ENCODE results near the gene GNL3L. TPM values are rescaled to one million over a fixed set of nuclear protein-coding genes. Genes with fewer than 3 reads are reported as not detected.

Gene GNL3L
- total and polyA plus RNA-seq, 2 experiments from 2014 or later: 16.9 to 79.9 TPM

DNA sequence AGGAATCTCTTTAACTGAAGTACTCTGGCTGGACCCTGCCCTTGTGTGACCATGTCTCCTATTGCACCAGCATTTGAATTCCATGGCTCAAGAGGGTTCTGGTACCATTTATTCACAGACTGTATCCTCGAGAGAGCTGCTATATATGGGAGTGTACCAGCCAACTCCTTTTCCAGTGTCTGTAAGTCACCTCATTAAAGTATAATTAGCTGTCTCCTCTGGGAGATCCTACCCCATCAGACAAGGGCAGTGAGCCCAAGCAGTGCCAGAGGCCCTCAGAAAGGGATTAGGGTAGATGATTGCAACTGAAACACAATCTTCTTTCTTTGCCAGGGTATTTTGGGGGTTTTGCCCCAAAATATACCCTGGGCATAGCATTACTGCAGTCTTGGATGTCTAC lies 31.6 kb downstream of the GNL3L start:
- Mint-ChIP-seq H3K36me3 (ENCODE audit: low read depth) (peaks cover 71% of the 10 kb centered on the region), H3K9me3 (no peaks in the 10 kb centered on the region), H3K27me3 (ENCODE audit: insufficient read depth, low read depth, poor library complexity) (peaks cover 3% of the 10 kb centered on the region)

More for the DNA sequence above, 31.6 kb downstream of the GNL3L start:
- no peak for DNase-seq (ENCODE audit: low spot score)
- ATAC-seq: no peak
- no peaks in the 10 kb centered on the region for H3K9me2 ChIP-seq (ENCODE audit: insufficient read depth)
- peaks cover 6% of the 10 kb centered on the region for H3K36me3 ChIP-seq (ENCODE audit: insufficient read depth)
- no peak overlapping the region for H2AFZ ChIP-seq
- H3K79me2 ChIP-seq (replicated peaks; ENCODE audit: insufficient read depth): no peaks in the 10 kb centered on the region
- H3K27ac ChIP-seq (ENCODE audit: low read depth): no peak overlapping the region
- H3K4me2 ChIP-seq: no peak overlapping the region
- H3K27me3 ChIP-seq (ENCODE audit: insufficient read depth): no peaks in the 10 kb centered on the region
- Mint-ChIP-seq H3K4me1 (no peaks in the 10 kb centered on the region), H3K27ac (no peak overlapping the region), H3K4me3 (no peak overlapping the region)
- H3K4me3 ChIP-seq: no peak overlapping the region
- H4K20me1 ChIP-seq (replicated peaks; ENCODE audit: insufficient read depth): no peaks in the 10 kb centered on the region
- no peaks in the 10 kb centered on the region for H3K4me1 ChIP-seq (ENCODE audit: insufficient read depth)
- TF ChIP-seq ZNF331 (CRISPR knock-in tag; IDR thresholded peaks at IDR 0.05; ENCODE audit: low read depth): no peak
- no peak for TF ChIP-seq CTCF (conservative IDR thresholded peaks at IDR 0.05; ENCODE audit: low read depth in 2 of 2)
- TF ChIP-seq, protein P1, sequence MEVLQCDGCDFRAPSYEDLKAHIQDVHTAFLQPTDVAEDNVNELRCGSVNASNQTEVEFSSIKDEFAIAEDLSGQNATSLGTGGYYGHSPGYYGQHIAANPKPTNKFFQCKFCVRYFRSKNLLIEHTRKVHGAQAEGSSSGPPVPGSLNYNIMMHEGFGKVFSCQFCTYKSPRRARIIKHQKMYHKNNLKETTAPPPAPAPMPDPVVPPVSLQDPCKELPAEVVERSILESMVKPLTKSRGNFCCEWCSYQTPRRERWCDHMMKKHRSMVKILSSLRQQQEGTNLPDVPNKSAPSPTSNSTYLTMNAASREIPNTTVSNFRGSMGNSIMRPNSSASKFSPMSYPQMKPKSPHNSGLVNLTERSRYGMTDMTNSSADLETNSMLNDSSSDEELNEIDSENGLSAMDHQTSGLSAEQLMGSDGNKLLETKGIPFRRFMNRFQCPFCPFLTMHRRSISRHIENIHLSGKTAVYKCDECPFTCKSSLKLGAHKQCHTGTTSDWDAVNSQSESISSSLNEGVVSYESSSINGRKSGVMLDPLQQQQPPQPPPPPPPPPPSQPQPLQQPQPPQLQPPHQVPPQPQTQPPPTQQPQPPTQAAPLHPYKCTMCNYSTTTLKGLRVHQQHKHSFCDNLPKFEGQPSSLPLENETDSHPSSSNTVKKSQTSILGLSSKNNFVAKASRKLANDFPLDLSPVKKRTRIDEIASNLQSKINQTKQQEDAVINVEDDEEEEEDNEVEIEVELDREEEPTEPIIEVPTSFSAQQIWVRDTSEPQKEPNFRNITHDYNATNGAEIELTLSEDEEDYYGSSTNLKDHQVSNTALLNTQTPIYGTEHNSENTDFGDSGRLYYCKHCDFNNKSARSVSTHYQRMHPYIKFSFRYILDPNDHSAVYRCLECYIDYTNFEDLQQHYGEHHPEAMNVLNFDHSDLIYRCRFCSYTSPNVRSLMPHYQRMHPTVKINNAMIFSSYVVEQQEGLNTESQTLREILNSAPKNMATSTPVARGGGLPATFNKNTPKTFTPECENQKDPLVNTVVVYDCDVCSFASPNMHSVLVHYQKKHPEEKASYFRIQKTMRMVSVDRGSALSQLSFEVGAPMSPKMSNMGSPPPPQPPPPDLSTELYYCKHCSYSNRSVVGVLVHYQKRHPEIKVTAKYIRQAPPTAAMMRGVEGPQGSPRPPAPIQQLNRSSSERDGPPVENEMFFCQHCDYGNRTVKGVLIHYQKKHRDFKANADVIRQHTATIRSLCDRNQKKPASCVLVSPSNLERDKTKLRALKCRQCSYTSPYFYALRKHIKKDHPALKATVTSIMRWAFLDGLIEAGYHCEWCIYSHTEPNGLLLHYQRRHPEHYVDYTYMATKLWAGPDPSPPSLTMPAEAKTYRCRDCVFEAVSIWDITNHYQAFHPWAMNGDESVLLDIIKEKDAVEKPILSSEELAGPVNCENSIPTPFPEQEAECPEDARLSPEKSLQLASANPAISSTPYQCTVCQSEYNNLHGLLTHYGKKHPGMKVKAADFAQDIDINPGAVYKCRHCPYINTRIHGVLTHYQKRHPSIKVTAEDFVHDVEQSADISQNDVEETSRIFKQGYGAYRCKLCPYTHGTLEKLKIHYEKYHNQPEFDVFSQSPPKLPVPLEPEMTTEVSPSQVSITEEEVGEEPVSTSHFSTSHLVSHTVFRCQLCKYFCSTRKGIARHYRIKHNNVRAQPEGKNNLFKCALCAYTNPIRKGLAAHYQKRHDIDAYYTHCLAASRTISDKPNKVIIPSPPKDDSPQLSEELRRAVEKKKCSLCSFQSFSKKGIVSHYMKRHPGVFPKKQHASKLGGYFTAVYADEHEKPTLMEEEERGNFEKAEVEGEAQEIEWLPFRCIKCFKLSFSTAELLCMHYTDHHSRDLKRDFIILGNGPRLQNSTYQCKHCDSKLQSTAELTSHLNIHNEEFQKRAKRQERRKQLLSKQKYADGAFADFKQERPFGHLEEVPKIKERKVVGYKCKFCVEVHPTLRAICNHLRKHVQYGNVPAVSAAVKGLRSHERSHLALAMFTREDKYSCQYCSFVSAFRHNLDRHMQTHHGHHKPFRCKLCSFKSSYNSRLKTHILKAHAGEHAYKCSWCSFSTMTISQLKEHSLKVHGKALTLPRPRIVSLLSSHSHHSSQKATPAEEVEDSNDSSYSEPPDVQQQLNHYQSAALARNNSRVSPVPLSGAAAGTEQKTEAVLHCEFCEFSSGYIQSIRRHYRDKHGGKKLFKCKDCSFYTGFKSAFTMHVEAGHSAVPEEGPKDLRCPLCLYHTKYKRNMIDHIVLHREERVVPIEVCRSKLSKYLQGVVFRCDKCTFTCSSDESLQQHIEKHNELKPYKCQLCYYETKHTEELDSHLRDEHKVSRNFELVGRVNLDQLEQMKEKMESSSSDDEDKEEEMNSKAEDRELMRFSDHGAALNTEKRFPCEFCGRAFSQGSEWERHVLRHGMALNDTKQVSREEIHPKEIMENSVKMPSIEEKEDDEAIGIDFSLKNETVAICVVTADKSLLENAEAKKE (CRISPR knock-in tag; IDR thresholded peaks at IDR 0.05): no peak
- no peak for TF ChIP-seq JUNB (IDR thresholded peaks at IDR 0.05; ENCODE audit: unreplicated experiment)
- TF ChIP-seq STAT1 (IDR thresholded peaks at IDR 0.05; ENCODE audit: unreplicated experiment): no peak
- TF ChIP-seq EZH2phosphoT487 (IDR thresholded peaks at IDR 0.05; ENCODE audit: unreplicated experiment): no peak
- no peak for TF ChIP-seq ZNF114 (CRISPR knock-in tag; IDR thresholded peaks at IDR 0.05)
- TF ChIP-seq, protein P2, sequence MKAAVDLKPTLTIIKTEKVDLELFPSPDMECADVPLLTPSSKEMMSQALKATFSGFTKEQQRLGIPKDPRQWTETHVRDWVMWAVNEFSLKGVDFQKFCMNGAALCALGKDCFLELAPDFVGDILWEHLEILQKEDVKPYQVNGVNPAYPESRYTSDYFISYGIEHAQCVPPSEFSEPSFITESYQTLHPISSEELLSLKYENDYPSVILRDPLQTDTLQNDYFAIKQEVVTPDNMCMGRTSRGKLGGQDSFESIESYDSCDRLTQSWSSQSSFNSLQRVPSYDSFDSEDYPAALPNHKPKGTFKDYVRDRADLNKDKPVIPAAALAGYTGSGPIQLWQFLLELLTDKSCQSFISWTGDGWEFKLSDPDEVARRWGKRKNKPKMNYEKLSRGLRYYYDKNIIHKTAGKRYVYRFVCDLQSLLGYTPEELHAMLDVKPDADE (IDR thresholded peaks at IDR 0.05): no peak
- no peaks in the 10 kb centered on the region for H3F3A ChIP-seq (replicated peaks; ENCODE audit: low read depth)
